Liver (tissue), 9 donors: Measurements from ENCODE around the gene FAIM2. TPM values are rescaled to one million over a fixed set of nuclear protein-coding genes. Genes with fewer than 3 reads are reported as not detected.

Experiments used
- DNase-seq: peaks from one replicate; pipeline ENCODE4 v3.0.0-alpha.2; 2017; ENCODE audit warnings: low spot score
- H3K27ac ChIP-seq, 2 donors: one replicate each; pipeline ENCODE4 v1.7.0; 2013; ENCODE audit warnings: inconsistent platforms in 2 of 2, low read length in 2 of 2, control low read depth in 1 of 2, low read depth in 1 of 2, mild to moderate bottlenecking in 1 of 2
- H3K27me3 ChIP-seq, 4 donors: one replicate each; pipeline versions ENCODE4 v1.6.1 to v1.7.0; 2013; ENCODE audit warnings: low read length in 3 of 4, inconsistent platforms in 1 of 4, mild to moderate bottlenecking in 1 of 4, moderate library complexity in 1 of 4; ENCODE audit not compliant: control insufficient read depth in 4 of 4, insufficient read depth in 4 of 4
- H3K36me3 ChIP-seq, 4 donors: one replicate each; pipeline versions ENCODE4 v1.6.1 to v1.7.0; 2013; ENCODE audit warnings: low read length in 3 of 4, mild to moderate bottlenecking in 3 of 4, low read depth in 1 of 4, moderate library complexity in 1 of 4; ENCODE audit not compliant: control insufficient read depth in 4 of 4, insufficient read depth in 3 of 4
- H3K4me1 ChIP-seq, 4 donors: one replicate each; pipeline versions ENCODE4 v1.6.1 to v1.7.0; 2013; ENCODE audit warnings: low read length in 3 of 4, mild to moderate bottlenecking in 3 of 4, moderate library complexity in 1 of 4; ENCODE audit not compliant: control insufficient read depth in 4 of 4, insufficient read depth in 4 of 4
- H3K4me3 ChIP-seq, 3 donors: one replicate each; pipeline versions ENCODE4 v1.6.1 to v1.7.0; 2013; ENCODE audit warnings: low read length in 3 of 3, control low read depth in 1 of 3, low read depth in 1 of 3, mild to moderate bottlenecking in 1 of 3
- H3K9ac ChIP-seq, 2 donors: one replicate each; pipeline ENCODE4 v1.7.0; 2013; ENCODE audit warnings: low read length in 2 of 2, mild to moderate bottlenecking in 2 of 2, moderate library complexity in 2 of 2, control low read depth in 1 of 2, low read depth in 1 of 2
- H3K9me3 ChIP-seq, 4 donors: one replicate each; pipeline versions ENCODE4 v1.6.1 to v1.7.0; 2013; ENCODE audit warnings: low read length in 3 of 4; ENCODE audit not compliant: control insufficient read depth in 4 of 4
- EGR1 ChIP-seq, 2 donors: IDR thresholded peaks; 2 replicates each; pipeline ENCODE4 v1.6.1; 2016 to 2018; ENCODE audit warnings: antibody characterized with exemption in 2 of 2, low read depth in 2 of 2
- FOXA1 ChIP-seq: IDR thresholded peaks from 2 replicates; pipeline ENCODE4 v1.6.1; 2016; ENCODE audit warnings: antibody characterized with exemption
- HNF4G ChIP-seq: IDR thresholded peaks from 2 replicates; pipeline ENCODE4 v1.6.1; 2016; ENCODE audit warnings: antibody characterized with exemption
- JUND ChIP-seq, 2 donors: IDR thresholded peaks; 2 replicates each; pipeline ENCODE4 v1.6.1; 2016; ENCODE audit warnings: antibody characterized with exemption in 2 of 2
- RAD21 ChIP-seq, 2 donors: IDR thresholded peaks; 2 replicates each; pipeline ENCODE4 v1.6.1; 2016; ENCODE audit warnings: antibody characterized with exemption in 2 of 2, mild to moderate bottlenecking in 2 of 2
- SP1 ChIP-seq: IDR thresholded peaks from 2 replicates; pipeline ENCODE4 v1.6.1; 2018; ENCODE audit warnings: antibody characterized with exemption, mild to moderate bottlenecking
- YY1 ChIP-seq: IDR thresholded peaks from 2 replicates; pipeline ENCODE4 v1.6.1; 2016; ENCODE audit warnings: antibody characterized with exemption, mild to moderate bottlenecking
- WGBS: extraction: QIAGEN DNeasy Blood & Tissue Kit; methylation state at CpG from one replicate; pipeline ENCODE4 v1.1.7; 2013; 5-methylcytosine and 5-hydroxymethylcytosine counted together
- polyA plus RNA-seq, 2 donors: library from polyadenylated mRNA; stranded (reverse) in 1 of 2; unstranded in 1 of 2; fragments of 200-250 nt in 1 of 2; fragments of >200 nt in 1 of 2; fragmentation: Nextera tagmentation in 1 of 2; extraction: Ambion mirVana in 1 of 2; gene quantifications; one replicate each; pipeline versions ENCODE4 v1.2.1 to v1.2.3, GENCODE V29; 2013 to 2015
- total RNA-seq, 2 donors: library from RNA; depleted of rRNA; stranded (reverse); fragments of >200 nt; gene quantifications; one replicate each; pipeline ENCODE4 v1.2.3, GENCODE V29; 2014
- TF ChIP-seq, protein P1 (sequence below): IDR thresholded peaks from 2 replicates; pipeline ENCODE4 v1.6.1; 2016; ENCODE audit warnings: antibody characterized with exemption
- TF ChIP-seq, protein P2 (sequence below): IDR thresholded peaks from 2 replicates; pipeline ENCODE4 v1.6.1; 2016; ENCODE audit warnings: antibody characterized with exemption
- TF ChIP-seq, protein P3 (sequence below): fragments of 150-350 bp; IDR thresholded peaks from 2 replicates; pipeline ENCODE4 v1.5.1; 2017; ENCODE audit warnings: improper control_type of control experiment, low read depth, low read length; ENCODE audit not compliant: missing input control
- donor health status: healthy.
- donor health status: healthy.
- donor health status: healthy.
- donor health status: healthy.
- donor health status: healthy.

Gene FAIM2
- total and polyA plus RNA-seq, 4 donors: 0.06 to 0.23 TPM; not detected in 2

DNA sequence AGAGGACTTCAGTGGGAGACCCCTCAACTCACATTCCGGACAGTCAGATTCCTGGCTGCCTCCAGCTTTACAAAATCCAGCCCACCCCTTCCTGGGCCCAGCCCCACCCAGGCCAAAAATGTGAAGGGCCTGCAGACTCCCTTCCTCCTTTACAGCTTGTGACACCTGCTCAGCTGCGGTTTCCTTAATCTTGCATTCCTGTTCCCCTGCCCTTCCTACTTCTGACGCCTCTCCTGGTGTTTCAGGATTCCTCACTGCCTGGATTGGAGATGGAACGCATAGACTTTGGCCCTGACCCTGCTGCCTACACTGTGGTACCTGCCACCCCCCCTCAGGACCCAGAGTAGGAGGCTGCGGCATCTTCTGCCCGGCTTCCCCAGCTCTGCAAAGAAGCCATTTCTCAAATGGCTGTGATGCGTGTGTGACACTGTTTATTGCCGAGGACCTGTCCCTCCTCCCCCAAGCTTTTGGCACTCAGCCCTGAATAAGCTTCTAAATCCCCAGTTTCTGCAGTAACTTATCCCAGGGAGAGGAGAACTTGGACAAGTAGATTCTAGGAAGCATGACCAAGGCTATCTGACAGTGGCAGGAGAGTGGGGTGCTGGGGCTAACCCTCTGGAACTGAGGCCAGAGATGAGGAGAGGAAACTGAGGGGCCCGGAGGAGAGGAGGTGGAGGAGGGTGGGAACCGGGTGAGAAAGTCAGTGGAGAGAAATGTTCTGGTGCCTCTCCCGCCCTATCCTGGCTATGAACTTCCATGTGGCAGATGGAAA, 35.9 kb downstream of the FAIM2 start:
- TF ChIP-seq, protein P1, sequence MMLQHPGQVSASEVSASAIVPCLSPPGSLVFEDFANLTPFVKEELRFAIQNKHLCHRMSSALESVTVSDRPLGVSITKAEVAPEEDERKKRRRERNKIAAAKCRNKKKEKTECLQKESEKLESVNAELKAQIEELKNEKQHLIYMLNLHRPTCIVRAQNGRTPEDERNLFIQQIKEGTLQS: no peak
- no peak for TF ChIP-seq EGR1 (IDR thresholded peaks at IDR 0.05; ENCODE audit: low read depth in 2 of 2)
- TF ChIP-seq SP1: no peak
- TF ChIP-seq, protein P2, sequence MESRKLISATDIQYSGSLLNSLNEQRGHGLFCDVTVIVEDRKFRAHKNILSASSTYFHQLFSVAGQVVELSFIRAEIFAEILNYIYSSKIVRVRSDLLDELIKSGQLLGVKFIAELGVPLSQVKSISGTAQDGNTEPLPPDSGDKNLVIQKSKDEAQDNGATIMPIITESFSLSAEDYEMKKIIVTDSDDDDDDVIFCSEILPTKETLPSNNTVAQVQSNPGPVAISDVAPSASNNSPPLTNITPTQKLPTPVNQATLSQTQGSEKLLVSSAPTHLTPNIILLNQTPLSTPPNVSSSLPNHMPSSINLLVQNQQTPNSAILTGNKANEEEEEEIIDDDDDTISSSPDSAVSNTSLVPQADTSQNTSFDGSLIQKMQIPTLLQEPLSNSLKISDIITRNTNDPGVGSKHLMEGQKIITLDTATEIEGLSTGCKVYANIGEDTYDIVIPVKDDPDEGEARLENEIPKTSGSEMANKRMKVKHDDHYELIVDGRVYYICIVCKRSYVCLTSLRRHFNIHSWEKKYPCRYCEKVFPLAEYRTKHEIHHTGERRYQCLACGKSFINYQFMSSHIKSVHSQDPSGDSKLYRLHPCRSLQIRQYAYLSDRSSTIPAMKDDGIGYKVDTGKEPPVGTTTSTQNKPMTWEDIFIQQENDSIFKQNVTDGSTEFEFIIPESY: no peak
- Histone ChIP-seq H3K27ac (no peak overlapping the region), H3K36me3 (no peaks in the 10 kb centered on the region), H3K9ac (no peak overlapping the region), H3K9me3 (no peaks in the 10 kb centered on the region), H3K27me3 (peaks cover 0 to 4% (median 0%) of the 10 kb centered on the region in 4 donors), H3K4me1 (peaks cover 0 to 2% (median 0%) of the 10 kb centered on the region in 4 donors), H3K4me3 (no peak overlapping the region)
- 59% methylated on average over 11 of the region's 11 CpGs for WGBS
- DNase-seq: no peak

DNA sequence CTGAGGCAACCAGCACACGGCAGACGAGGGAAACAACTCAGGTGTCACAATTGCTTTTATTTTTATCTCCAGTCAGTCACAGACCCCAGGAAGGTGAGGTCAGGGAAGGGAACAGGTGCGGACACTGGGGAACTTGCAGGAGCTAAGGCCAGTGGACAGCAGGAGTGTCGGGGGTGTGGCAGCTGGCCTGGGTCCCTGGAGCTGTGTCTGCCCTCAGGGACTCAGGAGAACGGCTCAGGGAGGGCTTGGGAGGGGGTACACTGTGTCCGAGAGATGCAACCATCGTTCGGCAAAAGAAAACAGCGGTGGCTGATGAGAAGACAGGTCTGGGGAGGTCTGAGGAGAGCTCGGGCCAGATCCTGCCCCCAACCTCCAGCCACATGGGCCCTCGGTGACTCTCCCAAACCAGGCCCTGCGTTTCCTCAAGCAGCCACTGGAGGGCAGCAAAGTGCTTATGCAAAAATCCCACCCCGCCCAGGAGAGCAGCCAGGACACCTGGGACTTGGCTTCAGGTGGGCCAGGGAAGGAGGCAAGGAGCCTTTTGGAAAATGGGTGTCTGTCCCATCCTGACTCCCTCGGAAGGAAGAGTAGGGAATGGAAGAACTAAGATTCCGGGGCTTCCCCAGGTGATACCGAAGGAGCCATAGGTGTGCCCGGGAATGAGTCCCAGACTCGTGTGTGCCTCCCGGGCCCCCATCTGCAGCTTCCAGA, 36.7 kb downstream of the FAIM2 start:
- no peaks in the 10 kb centered on the region for H3K36me3 ChIP-seq
- 39% methylated on average over 19 of the region's 19 CpGs for WGBS
- peak; percentile 89 for DNase-seq
- TF ChIP-seq, protein P1: no peak
- no peak for TF ChIP-seq HNF4G
- TF ChIP-seq, protein P3, sequence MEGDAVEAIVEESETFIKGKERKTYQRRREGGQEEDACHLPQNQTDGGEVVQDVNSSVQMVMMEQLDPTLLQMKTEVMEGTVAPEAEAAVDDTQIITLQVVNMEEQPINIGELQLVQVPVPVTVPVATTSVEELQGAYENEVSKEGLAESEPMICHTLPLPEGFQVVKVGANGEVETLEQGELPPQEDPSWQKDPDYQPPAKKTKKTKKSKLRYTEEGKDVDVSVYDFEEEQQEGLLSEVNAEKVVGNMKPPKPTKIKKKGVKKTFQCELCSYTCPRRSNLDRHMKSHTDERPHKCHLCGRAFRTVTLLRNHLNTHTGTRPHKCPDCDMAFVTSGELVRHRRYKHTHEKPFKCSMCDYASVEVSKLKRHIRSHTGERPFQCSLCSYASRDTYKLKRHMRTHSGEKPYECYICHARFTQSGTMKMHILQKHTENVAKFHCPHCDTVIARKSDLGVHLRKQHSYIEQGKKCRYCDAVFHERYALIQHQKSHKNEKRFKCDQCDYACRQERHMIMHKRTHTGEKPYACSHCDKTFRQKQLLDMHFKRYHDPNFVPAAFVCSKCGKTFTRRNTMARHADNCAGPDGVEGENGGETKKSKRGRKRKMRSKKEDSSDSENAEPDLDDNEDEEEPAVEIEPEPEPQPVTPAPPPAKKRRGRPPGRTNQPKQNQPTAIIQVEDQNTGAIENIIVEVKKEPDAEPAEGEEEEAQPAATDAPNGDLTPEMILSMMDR: peak; percentile 96
- peak; percentile 80 to 90 for TF ChIP-seq RAD21 (IDR thresholded peaks at IDR 0.05)
- no peak for TF ChIP-seq YY1
- TF ChIP-seq, protein P2: no peak
- TF ChIP-seq FOXA1: no peak
- no peak for TF ChIP-seq JUND (IDR thresholded peaks at IDR 0.05)
- H3K4me1 ChIP-seq: peaks cover 0 to 2% (median 0%) of the 10 kb centered on the region in 4 donors
- H3K9me3 ChIP-seq: no peaks in the 10 kb centered on the region
- peaks cover 0 to 4% (median 0%) of the 10 kb centered on the region in 4 donors for H3K27me3 ChIP-seq
- H3K9ac ChIP-seq: no peak overlapping the region
- H3K4me3 ChIP-seq: no peak overlapping the region
- no peak overlapping the region for H3K27ac ChIP-seq
